OCI-LY7 (cell line): ENCODE data around the gene ENOX1. TPM values are rescaled to one million over a fixed set of nuclear protein-coding genes. Genes with fewer than 3 reads are reported as not detected.

Source experiments
- BruUV-seq: library from RNA; stranded (reverse); fragments of 400-500 nt; replicated peaks from 2 replicates; lab custom pipeline; 2021; lab: Mats Ljungman, UMichigan
- CTCF ChIA-PET: fragments of 300-600 bp; sonication (Branson Sonifier 250); formaldehyde crosslinking; loops from one replicate; lab custom pipeline; 2022; ENCODE audit warnings: antibody characterized with exemption; ENCODE audit not compliant: unreplicated experiment; lab: Charles Lee
- POLR2A ChIA-PET: fragments of 300-600 bp; sonication (Branson Sonifier 250); formaldehyde crosslinking; loops from one replicate; lab custom pipeline; 2022; ENCODE audit warnings: antibody characterized with exemption; lab: Charles Lee
- DNase-seq: peaks from one replicate; pipeline ENCODE4 v3.0.0-alpha.2; 2015; ENCODE audit warnings: low spot score
- H2AFZ ChIP-seq: fragments of 200-600 bp; sonication (generic), shearing (Covaris generic); 2 replicates; pipeline ENCODE4 v1.6.1; 2014; ENCODE audit warnings: mild to moderate bottlenecking, antibody characterized with exemption, low read length, moderate library complexity
- H3K27ac ChIP-seq: fragments of 200-600 bp; sonication (generic); 2 replicates; pipeline ENCODE4 v1.5.1; 2014; ENCODE audit warnings: mixed run types, low read depth, mild to moderate bottlenecking, moderate library complexity, low read length, inconsistent platforms; ENCODE audit not compliant: poor library complexity, severe bottlenecking
- H3K36me3 ChIP-seq: fragments of 200-600 bp; sonication (generic); 2 replicates; pipeline ENCODE4 v1.6.1; 2014; ENCODE audit warnings: mild to moderate bottlenecking, antibody characterized with exemption, low read length, moderate library complexity, mixed read lengths; ENCODE audit not compliant: insufficient read depth
- H3K4me1 ChIP-seq: fragments of 200-600 bp; sonication (generic); 2 replicates; pipeline ENCODE4 v1.5.1; 2014; ENCODE audit warnings: mild to moderate bottlenecking, low read length; ENCODE audit not compliant: insufficient read depth, poor library complexity, severe bottlenecking
- H3K4me2 ChIP-seq: fragments of 200-600 bp; sonication (generic); 2 replicates; pipeline ENCODE4 v1.6.1; 2014; ENCODE audit warnings: mild to moderate bottlenecking, low read length
- H3K4me3 ChIP-seq: fragments of 200-600 bp; sonication (generic); 2 replicates; pipeline ENCODE4 v1.5.1; 2014; ENCODE audit warnings: mild to moderate bottlenecking, low read depth, low read length; ENCODE audit not compliant: poor library complexity, severe bottlenecking
- H3K79me2 ChIP-seq: fragments of 200-600 bp; sonication (generic); 2 replicates; pipeline ENCODE4 v1.6.1; 2016; ENCODE audit warnings: low read depth, mild to moderate bottlenecking, low read length, moderate library complexity, mixed read lengths; ENCODE audit not compliant: insufficient read depth
- H3K9me2 ChIP-seq: fragments of 200-600 bp; sonication (generic); 2 replicates; pipeline ENCODE4 v1.6.1; 2016; ENCODE audit warnings: mild to moderate bottlenecking, low read length, mixed read lengths; ENCODE audit not compliant: insufficient read depth
- H3K9me3 ChIP-seq: fragments of 200-600 bp; sonication (generic); 2 replicates; pipeline ENCODE4 v1.6.1; 2014; ENCODE audit warnings: mild to moderate bottlenecking, mixed run types, low read length, mixed read lengths
- H4K20me1 ChIP-seq: fragments of 200-600 bp; sonication (generic); 2 replicates; pipeline ENCODE4 v1.6.1; 2014; ENCODE audit warnings: mild to moderate bottlenecking, antibody characterized with exemption, low read length, moderate library complexity, mixed read lengths; ENCODE audit not compliant: insufficient read depth
- EZH2phosphoT487 ChIP-seq: fragments of 200-600 bp; sonication (generic); IDR thresholded peaks from 2 replicates; pipeline ENCODE4 v1.6.1; 2018; ENCODE audit warnings: low read depth, borderline replicate concordance, mild to moderate bottlenecking, mixed run types, antibody characterized with exemption, low read length, moderate library complexity, mixed read lengths
- intact Hi-C: fragments of 100-400 bp; cut with micrococcal nuclease; formaldehyde crosslinking; loops from one replicate; pipeline ENCODE4 v1.10.0; 2022; ENCODE audit not compliant: unreplicated experiment
- total RNA-seq, 2 experiments: library from RNA; depleted of rRNA in 1 of 2; stranded (reverse); fragments of >200 nt in 1 of 2; shearing (Covaris generic) in 1 of 2; gene quantifications; 2 replicates each; pipeline ENCODE4 v1.2.3, GENCODE V29; 2014 to 2022
- TF ChIP-seq, protein P1 (sequence below): fragments of 200-600 bp; sonication (generic); conservative IDR thresholded peaks from 2 replicates; pipeline ENCODE4 v1.5.1; 2014; ENCODE audit warnings: mild to moderate bottlenecking, antibody characterized with exemption, low read length, moderate library complexity, mixed read lengths

The ENOX1 gene
- total RNA-seq, 2 experiments from 2014 or later: 0.03 TPM; not detected in 1

- Histone ChIP-seq H3K4me1 (no peaks in the 10 kb centered on the region), H3K9me2 (peaks cover 5% of the 10 kb centered on the region; the same call in 1 of the 2 replicates), H3K36me3 (no peaks in the 10 kb centered on the region), H3K4me3 (no peak overlapping the region), H3K27ac (no peak overlapping the region), H3K4me2 (no peak overlapping the region), H3K79me2 (no peaks in the 10 kb centered on the region), H2AFZ (no peak overlapping the region), H3K9me3 (no peaks in the 10 kb centered on the region), H4K20me1 (no peaks in the 10 kb centered on the region)
- intact Hi-C loops: no loop called here
- BruUV-seq: no TSS peak
- no peak for DNase-seq
- no peak for TF ChIP-seq EZH2phosphoT487
- TF ChIP-seq, protein P1, sequence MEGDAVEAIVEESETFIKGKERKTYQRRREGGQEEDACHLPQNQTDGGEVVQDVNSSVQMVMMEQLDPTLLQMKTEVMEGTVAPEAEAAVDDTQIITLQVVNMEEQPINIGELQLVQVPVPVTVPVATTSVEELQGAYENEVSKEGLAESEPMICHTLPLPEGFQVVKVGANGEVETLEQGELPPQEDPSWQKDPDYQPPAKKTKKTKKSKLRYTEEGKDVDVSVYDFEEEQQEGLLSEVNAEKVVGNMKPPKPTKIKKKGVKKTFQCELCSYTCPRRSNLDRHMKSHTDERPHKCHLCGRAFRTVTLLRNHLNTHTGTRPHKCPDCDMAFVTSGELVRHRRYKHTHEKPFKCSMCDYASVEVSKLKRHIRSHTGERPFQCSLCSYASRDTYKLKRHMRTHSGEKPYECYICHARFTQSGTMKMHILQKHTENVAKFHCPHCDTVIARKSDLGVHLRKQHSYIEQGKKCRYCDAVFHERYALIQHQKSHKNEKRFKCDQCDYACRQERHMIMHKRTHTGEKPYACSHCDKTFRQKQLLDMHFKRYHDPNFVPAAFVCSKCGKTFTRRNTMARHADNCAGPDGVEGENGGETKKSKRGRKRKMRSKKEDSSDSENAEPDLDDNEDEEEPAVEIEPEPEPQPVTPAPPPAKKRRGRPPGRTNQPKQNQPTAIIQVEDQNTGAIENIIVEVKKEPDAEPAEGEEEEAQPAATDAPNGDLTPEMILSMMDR: no peak
- CTCF ChIA-PET: no interaction called here
- POLR2A ChIA-PET: interaction anchor here (0.7 kb wide), 1 partner anchor 1222 kb away, joined by 3 read pairs; no protein-coding TSS in a partner anchor
These were observed 457.1 kb downstream of the ENOX1 start for GRCh38 chr13:43329702-43330101.

DNA sequence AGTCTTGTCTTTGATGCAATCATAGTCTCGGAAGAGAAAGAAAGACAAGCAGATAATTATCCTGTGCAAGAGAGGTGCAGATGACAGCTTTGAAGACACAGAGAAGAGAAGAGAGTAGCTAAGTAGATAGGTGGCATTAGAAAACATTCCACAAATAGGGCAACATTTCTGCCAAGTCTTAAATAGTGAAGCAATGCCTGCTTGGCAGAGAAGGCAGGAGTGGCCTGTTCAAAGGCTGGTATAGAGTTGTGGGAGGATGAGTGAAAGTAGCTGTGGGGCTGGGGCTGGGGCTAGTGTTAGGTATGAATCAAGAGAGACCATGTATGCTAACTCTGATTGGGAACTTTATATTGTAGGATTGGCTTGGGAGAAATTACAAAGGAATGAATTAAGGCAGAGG is 457.9 kb downstream of the ENOX1 start:
- no peaks in the 10 kb centered on the region for H3K4me1 ChIP-seq
- no peaks in the 10 kb centered on the region for H3K9me3 ChIP-seq
- TF ChIP-seq, protein P1: no peak
- no peak for TF ChIP-seq EZH2phosphoT487
- no peaks in the 10 kb centered on the region for H4K20me1 ChIP-seq
- DNase-seq: no peak
- no TSS peak for BruUV-seq
- H3K79me2 ChIP-seq: no peaks in the 10 kb centered on the region
- ChIA-PET CTCF (no interaction called here), POLR2A (no interaction called here)
- no peaks in the 10 kb centered on the region for H3K36me3 ChIP-seq
- intact Hi-C loops: no loop called here
- no peak overlapping the region for H2AFZ ChIP-seq
- H3K4me2 ChIP-seq: no peak overlapping the region
- no peak overlapping the region for H3K4me3 ChIP-seq
- peaks cover 5% of the 10 kb centered on the region; the same call in 1 of the 2 replicates for H3K9me2 ChIP-seq
- no peak overlapping the region for H3K27ac ChIP-seq

DNA sequence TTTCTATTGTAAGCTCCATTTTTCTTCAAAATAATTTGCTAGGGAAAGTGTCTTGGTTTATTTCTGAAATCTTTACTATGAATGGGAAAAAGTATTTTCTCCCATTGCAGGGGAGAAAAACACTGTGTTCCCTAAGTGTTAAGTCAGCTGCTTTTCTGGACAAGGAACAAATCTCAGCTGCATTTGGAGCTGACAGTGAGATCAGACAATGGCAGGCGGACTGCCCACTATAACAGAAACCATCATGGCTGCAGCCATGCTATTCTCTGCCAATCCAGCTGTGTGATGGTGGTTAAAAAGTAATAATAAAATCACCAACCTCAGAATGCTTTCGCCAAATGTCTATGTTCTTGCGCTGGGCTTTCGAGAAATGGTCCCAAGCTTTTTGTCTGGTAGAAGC is 460.7 kb downstream of the ENOX1 start:
- CTCF ChIA-PET: no interaction called here
- no peak for TF ChIP-seq EZH2phosphoT487
- TF ChIP-seq, protein P1: no peak
- intact Hi-C loops: no loop called here
- Histone ChIP-seq H2AFZ (no peak overlapping the region), H3K9me3 (no peaks in the 10 kb centered on the region), H3K79me2 (no peaks in the 10 kb centered on the region), H3K4me1 (no peaks in the 10 kb centered on the region), H3K27ac (no peak overlapping the region), H3K4me2 (no peak overlapping the region), H3K4me3 (no peak overlapping the region), H3K9me2 (peaks cover 5% of the 10 kb centered on the region; the same call in 1 of the 2 replicates), H4K20me1 (no peaks in the 10 kb centered on the region), H3K36me3 (no peaks in the 10 kb centered on the region)
- POLR2A ChIA-PET: interaction anchor here (0.6 kb wide), 1 partner anchor 271 kb away, joined by 3 read pairs; no protein-coding TSS in a partner anchor
- BruUV-seq: no TSS peak
- no peak for DNase-seq
